GM15510 (cell line): Measurements from ENCODE around the gene PIK3R6.

Experiments
- POLR2A ChIP-seq: IDR thresholded peaks from 3 replicates; pipeline ENCODE4 v1.6.1; 2011; ENCODE audit warnings: borderline replicate concordance; ENCODE audit not compliant: insufficient read length; ENCODE audit errors: extremely low read depth

Gene PIK3R6

DNA sequence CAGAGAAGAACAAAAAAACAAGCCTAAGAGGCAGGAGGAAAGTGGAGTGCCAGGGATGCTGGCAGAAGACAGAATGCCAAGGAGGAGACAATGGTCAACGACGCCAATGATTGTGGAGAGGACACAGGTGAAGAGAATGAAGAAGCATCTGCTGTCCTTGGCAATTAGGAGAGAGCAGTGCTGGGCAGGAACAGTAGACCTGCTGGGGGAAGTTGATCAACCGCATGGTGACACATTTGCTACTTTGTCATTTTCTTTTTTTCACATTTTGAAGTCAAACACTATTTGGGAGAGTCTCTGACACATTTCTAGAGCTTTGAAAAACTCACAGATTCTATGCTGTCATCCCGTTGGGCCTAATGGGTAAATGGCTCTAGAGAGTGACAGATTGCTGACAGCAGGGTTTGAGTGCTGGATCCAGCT, 1.1 kb upstream of the PIK3R6 start:
- no peak for TF ChIP-seq POLR2A

DNA sequence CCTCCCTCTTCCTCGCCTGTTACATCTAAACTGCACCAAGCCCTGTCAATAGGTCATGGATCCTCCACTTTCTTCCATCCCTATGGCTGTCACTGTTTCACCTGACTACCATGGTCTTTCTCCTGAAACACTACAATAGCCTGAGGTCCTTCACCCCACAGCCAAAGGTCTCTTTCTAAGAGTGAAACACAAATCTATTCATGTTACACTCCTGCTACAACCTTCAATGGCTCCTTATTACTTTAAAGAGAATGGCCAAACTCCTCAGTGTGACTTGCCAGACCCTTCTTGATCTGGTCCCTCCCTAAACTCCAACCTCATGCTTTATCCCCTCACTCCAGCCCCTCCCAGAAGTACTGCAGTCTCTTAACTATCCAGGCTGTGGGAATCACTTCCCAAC, 618 bp upstream of the PIK3R6 start:
- no peak for TF ChIP-seq POLR2A

DNA sequence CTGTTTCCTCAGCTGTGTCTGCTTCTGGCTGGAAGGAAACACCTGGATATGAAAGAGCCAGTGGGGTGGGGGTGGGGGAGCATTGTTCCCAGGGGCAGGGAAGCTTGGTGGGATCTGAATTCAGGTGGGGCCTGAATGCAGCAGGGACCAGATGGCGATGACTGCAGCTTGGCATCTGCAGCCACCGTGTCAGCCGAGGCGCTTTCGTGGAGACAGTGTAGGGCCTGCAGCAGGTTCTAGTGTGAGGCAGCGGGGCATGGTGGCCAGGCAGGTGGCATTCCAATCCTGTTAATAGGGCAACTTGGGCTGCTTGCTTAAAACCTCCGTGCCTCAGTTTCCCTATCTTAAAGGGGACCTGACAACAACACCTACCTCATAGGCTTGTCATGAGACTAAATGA, 1.7 kb downstream of the PIK3R6 start:
- TF ChIP-seq POLR2A, result no peak

DNA sequence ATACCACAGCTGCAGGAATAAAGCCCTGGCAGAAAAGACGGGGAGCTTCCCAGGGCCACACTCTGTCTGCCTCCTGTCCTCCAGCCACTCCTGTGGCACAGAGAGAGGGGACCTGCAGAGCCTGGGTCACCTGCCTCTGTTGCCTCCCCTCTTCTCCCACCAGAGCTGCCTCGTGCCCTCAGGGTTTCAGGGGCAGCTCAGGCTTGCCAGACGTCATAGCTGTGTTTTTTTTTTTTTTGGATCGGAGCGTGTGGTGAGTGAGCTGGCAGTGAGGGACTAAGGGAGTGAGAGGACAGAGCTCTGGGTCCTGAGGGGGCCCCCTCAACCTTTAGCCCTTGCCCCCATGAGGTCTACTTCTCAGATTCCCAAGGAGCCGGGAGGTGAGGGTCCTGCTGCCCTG, 2.1 kb downstream of the PIK3R6 start:
- TF ChIP-seq POLR2A, result no peak

DNA sequence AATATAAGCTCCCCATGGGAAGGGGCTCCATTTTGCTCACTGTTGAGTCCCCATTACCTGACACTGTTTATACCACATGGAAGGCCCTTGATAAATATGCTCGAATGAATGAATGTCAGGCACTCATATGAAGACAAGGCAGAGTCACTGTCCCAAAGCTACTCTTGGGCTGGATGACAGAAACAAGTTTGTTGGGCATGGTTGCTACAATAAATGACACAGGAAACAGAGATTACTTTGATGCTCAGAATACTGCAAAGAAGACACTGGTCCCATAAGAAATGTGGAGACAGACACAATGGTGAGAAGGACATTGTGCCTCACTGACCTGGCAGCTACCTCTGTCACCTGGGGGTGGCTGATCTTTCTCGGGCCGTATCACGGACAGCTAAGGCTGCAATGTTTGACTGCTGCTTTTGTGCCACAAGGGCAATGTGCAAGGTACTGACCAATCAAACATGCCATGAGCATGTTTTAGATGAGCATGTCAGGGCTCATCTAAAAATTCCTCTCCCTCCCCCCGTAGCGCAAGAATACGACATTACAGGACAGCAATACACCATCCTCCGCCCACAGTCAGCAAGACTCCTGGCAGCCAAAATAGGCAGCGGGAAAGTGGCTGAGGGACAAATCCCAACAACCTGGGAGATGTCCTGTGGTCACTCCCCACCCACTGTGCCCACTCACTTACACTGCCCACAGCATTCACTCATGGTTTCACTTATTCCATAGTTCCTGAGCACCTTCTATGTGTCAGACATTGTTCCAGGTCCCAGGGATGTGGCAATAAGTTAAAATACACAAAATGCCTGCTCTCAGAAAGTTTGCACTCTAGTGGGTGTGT, 5.0 kb downstream of the PIK3R6 start:
- no peak for TF ChIP-seq POLR2A

DNA sequence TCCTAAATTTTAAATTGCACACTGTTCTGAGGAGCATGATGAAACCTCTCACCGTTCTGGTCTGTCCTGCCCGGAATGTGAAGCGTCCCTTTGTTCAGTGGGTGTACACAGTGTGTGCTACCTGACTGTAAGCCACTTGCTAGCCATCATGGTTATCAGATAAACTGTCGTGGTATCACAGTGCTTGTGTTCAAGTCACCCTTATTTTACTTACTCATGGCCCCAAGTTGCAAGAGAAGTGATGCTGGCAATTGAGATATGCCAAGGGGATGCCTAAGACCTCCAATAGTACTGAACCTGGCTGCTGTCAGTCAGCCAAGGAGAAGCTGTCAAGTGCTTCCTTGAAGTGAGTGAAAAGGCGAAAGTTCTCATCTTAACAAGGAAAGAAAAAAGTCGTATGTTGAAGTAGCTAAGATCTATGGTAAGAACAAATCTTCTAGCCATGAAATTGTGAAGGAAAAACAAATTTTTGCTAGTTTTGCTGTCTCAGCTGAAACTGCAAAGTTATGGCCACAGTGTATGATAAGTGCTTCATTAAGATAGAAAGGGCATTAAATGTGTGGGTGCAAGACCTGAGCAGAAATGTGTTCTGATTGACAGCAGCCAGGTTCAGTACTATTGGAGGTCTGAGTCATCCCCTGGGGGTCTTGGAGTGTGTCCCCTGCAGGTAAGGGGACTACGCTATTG, 5.8 kb downstream of the PIK3R6 start:
- no peak for TF ChIP-seq POLR2A

GRCh38 chr17:8859804-8860430, 7.6 kb downstream of the PIK3R6 start:
- TF ChIP-seq POLR2A, result no peak

GRCh38 chr17:8859027-8859803, 8.3 kb downstream of the PIK3R6 start:
- TF ChIP-seq POLR2A, result no peak

DNA sequence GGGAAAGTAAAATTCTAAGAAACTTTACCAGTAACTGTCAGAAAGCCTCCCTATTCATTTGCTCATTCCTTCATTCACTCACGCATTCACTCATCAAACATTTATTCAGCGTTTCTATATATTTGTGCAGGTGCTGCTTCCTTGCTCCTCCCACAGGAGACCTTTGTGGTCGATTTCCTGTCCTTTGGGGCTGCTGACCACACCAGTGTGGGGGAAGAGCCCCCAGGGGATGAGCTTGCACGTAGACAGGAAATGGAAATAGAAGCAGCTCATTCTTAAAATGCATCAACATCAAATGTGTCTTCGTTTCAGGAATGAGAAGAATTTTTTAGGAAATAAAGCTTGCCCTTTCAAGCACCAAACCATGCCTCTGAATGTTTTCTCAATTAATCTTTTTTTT, 9.6 kb downstream of the PIK3R6 start:
- no peak for TF ChIP-seq POLR2A

- TF ChIP-seq POLR2A, result no peak
Observed at GRCh38 chr17:8856869-8857575, 10.5 kb downstream of the PIK3R6 start.

DNA sequence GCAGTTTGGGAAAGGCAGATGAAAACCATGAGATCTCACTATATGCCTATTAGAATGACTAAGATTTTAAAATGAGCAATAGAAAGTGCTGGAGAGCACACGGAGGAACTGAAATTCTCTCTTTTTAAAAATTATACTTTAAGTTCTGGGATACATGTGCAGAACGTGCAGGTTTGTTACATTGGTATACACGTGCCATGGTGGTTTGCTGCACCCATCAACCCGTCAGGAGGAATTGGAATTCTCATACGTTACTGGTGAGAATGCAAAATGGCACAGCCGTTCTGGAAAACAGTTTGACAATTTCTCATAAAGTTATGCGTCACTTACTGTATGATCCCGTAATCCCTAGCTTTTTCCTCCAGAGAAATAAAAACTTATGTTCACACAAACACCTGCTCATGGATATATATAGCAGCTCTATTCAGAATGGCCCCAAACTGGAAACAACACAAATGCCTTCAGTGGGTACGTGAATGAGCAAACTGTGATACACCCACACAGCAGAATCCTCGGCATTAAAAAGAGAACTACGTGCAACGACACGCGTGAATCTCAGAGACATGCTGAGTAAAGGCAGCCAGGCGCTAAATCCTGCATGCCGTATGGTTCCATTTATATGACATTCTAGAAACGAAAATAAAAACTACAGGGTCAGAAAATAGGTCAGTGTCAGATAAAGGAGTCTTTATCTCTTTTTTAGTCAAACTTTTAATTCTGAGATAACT, 11.8 kb downstream of the PIK3R6 start:
- no peak for TF ChIP-seq POLR2A

DNA sequence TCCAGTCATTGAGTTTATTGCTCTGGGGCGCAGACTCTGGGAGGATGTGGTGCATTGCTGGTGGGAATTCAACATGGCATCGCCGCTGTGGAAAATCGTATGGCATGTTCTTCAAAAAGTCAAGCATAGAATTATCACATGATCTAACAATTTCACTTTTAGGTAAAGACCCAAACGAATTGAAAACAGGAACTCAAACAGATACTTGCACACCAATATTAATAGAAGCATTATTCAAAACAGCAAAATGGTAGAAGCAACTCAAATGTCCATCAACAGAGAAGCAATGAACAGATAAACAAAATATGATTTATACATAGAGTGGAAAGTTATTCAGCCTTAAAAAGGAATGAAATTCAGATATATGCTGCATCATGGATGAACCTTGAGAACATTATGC, 15.9 kb downstream of the PIK3R6 start:
- TF ChIP-seq POLR2A, result no peak

GRCh38 chr17:8849311-8850041, 18.0 kb downstream of the PIK3R6 start:
- TF ChIP-seq POLR2A, result no peak
